ENCODE results near the gene KCNH6.

KCNH6 gene

DNA sequence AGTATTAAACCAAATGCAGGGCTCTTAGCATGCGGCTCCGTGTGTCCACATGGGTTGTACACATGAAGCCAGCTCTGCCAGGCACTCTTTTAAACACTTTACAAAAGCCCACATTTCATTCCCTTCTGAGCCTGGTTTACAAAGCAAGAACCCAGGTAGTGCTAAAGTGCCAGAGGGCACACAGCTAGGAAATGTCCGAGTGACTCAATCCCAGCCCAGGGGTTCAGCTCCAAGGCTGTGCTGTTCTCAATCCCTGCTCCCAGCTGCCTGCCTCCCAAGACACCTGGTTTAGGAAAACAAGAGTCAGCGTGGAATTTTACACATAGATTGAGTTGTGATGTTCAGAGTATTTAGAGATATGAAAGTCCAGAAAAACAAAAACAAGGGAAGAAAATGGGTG, 13.8 kb downstream of the KCNH6 start:
- no peak for FAIRE-seq

DNA sequence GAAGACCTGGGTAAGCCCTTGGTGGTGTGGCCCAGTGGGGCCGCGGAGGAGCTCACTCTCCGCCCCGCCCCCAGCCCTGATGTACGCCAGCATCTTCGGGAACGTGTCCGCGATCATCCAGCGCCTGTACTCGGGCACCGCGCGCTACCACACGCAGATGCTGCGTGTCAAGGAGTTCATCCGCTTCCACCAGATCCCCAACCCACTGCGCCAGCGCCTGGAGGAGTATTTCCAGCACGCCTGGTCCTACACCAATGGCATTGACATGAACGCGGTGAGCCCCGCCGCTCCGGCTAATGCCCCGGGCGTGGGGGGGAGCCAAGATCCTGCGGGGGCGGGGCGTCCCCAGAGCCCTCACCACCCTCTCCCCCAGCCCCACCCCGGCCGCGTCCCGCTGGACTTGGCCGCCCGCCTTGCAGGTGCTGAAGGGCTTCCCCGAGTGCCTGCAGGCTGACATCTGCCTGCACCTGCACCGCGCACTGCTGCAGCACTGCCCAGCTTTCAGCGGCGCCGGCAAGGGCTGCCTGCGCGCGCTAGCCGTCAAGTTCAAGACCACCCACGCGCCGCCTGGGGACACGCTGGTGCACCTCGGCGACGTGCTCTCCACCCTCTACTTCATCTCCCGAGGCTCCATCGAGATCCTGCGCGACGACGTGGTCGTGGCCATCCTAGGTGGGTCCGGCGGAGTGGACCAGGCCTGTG, 15.0 kb downstream of the KCNH6 start:
- FAIRE-seq = no peak

DNA sequence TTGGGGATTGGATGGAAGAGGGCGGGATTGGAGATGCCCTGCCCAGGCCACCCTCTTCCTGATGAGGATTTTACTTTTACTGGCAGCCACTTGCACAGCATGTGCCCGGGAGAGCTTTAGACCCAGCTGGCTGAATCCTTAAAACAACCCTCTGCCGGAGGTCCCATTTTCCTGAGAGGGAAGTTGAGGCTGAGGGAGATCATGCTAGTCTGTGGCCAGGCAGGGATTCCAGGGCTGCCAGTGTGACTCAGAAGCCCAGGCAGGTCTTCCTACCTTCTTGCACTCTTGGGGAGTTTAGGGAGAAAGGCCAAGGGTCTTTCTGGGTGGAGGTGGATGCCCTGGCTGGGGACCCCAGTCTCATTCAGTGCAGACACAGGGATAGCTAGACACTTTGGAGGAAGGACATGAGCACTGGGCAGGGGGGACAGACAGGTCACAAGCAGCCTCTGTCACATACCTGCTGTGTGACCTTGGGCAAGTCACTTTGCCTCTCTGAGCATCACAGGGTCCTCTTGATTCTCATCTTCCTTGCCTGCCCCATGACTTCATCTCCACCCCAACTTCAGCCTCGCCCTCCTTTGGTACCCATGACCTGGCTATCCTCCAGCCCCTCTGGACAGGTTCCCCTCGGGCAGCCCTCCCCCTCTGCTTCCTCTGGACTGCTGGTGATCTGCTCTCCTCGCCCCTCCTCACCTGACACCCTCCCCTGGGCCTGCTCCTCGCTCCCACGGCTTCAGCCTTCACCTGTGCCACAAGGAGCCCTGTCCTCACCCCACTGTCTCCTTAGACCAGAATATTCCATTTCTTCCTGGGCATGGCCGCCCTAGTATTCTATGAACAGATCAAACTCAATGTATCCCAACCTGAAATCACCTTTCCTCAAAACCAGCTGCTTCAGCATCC, 15.8 kb downstream of the KCNH6 start:
- no peak for FAIRE-seq

DNA sequence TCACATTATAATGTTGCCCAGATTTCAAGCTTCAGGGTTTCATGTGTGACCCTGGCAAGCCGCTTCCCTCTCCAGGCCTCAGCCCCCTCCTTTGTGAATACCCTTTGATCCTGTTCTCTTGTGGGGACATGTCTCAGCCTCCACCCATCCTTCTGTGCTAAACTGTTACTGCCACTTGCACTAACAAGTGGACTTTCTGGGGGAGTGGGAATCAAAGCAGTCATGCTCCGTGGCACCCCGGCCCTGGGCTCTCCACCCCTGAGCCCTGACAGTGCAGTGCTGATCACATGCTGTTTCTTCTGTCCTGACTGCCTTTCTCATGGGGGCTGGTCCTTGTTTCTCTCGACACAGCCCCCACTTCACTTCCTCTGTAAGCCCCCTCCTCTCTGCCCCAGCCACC, 17.4 kb downstream of the KCNH6 start:
- FAIRE-seq = no peak

DNA sequence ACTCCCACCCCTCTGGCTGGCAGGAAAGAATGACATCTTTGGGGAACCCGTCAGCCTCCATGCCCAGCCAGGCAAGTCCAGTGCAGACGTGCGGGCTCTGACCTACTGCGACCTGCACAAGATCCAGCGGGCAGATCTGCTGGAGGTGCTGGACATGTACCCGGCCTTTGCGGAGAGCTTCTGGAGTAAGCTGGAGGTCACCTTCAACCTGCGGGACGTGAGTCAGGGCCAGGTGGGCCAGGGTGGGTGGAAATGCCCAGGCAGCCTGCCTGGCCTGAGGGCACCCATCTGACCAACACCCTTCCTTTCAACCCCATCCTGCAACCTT, 19.0 kb downstream of the KCNH6 start:
- no peak for FAIRE-seq

DNA sequence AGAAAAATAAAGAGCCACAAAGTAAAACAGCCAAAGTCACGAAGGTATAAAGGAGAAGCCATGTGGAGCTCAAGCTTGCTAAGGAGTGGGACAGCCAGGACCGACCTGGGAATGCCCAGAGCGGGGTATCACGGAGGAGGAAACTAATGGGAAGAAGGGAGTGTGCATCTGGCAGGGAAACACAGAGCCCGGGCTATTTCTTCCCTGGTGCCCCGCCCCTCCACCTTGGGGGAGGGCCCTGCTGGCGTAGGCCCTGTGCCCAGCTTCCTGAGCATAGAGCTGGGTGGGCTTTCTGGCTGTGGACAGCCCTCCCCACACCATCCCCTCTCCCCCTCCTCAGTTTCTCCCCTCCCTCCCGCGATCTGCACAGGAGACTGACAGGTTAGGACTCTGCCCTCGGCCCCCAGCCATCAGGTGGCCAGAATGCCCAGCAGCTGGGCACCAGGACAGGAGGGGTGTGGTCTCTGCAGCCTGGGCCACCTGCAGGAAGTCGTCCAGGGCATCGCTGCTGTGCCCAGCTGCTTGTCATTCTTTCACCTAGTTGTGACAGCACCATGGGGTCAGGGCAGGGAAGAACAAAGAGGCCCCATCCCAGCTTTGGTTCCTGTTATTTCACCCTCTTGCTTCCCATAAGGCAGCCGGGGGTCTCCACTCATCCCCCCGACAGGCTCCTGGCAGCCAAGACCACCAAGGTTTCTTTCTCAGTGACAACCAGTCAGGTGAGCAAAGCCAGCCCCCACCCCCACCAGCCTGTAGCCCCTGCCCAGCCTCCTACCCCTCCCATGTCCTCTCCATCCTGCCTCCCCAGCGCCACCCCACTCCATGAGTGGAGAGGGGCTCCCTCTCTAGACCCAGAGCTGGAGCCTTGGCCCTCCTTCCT, 20.0 kb downstream of the KCNH6 start:
- no peak for FAIRE-seq

DNA sequence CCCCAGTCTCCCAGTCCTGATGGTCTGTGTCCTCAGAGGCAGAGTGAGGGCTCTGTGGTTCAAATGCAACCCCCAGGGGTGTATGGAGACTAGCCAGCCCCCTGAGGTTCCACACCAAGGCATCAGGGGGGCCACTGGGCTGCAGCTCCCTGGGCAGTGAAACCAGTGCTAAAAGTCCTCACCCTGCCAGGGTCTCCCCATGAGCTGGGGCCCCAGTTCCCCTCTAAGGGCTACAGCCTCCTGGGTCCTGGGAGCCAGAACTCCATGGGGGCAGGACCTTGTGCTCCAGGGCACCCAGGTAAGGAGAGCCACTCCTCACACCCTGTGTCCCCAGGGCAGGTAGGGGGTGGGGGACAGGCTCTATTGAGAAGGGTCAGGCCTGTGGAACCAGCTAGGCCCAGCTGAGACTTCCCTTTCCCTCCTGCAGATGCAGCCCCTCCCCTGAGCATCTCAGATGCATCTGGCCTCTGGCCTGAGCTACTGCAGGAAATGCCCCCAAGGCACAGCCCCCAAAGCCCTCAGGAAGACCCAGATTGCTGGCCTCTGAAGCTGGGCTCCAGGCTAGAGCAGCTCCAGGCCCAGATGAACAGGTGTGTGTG, 20.8 kb downstream of the KCNH6 start:
- no peak for FAIRE-seq

DNA sequence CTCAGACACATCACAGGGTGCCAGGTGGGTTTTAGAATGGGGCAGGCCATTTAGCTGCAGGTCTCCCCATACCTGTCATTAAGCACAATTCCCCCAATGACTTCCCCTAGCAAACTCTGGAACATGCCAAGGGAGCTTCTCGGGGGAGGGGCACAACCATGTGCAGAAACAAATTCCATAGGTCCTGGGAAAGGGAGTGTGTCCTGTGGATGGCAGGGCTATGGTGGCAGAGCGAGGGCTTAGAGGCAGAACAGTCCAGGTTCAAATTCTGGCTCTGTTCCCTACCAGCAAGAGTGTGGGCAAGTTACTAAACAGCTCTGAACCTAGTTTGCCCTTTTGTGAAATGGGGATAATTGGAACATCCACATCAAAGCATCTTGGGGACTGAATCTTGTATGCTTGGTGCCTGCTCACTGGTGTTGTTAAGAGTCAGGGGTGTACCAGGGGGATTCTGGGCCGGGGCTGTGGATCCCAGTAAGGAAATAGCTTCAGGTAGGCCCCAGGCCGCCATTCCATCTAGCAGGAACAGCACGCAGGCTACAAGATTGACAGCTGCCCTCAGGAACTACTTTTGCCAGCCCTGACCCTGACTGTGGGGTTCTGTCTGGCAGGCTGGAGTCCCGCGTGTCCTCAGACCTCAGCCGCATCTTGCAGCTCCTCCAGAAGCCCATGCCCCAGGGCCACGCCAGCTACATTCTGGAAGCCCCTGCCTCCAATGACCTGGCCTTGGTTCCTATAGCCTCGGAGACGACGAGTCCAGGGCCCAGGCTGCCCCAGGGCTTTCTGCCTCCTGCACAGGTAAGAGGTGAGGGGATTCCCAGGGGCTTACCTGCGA, 21.5 kb downstream of the KCNH6 start:
- no peak for FAIRE-seq

DNA sequence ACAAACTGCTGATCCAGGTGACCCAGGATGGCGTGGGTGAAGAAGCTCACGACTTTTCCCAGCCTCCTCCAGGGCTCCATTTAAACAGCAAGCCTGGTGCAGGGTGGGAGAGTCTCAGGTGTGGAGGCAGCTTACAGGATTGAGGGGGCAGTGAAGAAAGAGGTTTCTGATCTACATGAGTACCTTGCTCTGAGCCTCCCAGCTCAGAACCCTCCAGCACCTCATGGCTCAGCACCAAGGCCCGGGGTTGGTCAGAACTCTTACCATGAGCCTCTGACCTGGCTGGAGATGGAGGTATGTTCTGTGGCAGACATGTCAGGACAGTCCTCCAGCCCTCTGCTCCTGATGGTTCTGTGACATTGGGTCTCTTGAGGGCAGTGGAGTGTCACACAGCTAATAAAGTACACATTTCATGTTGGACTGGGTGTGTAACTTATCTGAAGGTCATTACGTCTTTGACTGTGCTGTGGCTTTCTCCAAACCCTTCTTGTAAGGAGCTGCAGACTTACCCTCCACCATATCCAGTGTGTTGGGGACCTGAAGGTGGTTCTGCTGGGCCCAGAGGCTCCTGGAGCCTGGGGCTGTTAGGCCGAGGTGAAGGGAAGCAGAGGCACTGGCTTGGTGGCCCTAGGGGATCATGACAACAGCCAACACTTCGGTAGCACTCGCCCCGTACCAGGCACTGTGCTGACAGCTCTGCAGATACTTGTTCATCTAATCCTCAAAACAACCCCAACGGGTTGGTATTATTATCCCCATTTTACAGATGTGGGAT, 23.3 kb downstream of the KCNH6 start:
- no peak for FAIRE-seq

DNA sequence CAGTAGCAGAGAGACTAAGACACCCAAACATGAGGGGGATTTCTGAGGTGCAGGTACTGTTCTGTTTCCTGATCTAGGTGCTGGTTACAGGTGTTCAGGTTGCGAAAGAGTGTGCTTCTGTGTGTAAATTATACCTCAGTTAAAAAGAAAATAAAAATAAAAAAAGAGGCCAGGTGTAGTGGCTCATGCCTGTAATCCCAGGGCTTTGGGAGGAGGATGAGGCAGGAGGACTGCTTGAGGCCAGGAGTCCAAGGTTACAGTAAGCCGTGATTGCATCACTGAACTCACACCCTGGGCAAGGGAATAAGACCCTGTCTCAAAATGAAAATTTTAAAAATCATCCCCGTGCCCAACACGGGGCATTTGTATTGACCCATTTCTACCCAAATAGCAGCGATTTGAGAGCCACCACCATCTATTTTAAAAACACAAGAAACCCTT, 23.9 kb downstream of the KCNH6 start:
- FAIRE-seq = no peak

DNA sequence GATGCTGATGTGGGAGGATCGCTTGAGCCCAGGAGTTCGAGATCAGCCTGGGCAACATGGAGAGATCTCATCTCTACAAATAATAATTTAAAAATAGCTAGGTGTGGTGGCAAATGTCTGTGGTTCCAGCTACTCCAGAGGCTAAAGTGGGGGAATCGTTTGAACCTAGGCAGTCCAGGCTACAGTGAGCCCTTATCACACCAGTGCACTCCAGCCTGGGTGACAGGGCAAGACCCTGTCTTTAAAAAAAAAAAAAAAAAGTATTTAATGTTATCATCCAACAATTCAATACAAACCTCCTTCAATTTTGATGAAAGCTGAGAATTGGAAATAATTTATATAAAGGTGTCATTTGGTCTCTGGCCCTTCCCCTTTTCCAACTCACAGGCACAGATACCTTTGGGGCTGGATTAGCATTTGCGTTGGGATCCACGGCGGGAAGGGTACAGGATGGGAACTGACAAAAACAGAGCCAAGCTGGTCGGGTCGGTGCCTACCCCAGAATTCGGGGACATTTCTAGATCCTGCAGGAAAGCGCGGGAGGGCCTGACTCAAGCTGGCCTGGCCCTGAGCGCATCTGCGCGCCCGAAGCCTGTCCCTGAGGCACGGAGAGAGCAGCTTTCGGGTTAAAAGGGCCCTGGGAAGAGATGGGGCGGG, 26.3 kb downstream of the KCNH6 start:
- FAIRE-seq = no peak

DNA sequence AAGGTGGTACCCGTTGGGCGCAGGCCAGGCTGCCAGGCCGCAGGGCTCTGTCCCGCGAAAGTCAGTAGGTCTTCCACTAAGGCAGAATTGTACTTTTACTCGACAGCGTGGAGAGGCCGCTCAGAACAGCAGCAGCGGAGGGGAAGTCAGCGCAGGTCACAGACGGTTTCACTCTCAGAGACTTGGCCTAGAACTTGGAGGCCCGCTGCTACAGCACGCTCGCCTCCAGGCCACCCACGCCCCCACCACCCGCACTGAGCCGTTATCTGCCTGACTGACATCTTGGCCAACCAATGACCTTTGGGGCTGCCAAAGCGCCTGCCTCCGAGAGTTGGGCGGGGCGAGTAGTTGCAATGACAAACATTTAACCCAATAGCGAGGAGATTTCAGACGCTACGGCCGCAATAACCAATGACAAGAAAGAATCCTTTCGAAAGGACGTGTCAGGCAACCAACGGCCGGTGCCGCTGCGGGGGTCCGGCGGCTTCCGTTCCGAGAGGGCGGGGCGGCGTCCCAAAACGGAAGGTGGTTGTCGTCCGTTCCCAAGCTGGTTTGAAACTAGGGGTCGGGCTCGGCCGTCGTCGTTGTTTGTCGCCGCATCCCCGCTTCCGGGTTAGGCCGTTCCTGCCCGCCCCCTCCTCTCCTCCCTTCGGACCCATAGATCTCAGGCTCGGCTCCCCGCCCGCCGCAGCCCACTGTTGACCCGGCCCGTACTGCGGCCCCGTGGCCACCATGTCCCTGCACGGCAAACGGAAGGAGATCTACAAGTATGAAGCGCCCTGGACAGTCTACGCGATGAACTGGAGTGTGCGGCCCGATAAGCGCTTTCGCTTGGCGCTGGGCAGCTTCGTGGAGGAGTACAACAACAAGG, 27.0 kb downstream of the KCNH6 start, which contains the start of gene DCAF7:
Gene DCAF7, plus strand, starts transcription at position 532 of the 871 bp plus-strand sequence. Its CDS starts 201 bp downstream, at position 733.
- FAIRE-seq = peak; percentile 98

DNA sequence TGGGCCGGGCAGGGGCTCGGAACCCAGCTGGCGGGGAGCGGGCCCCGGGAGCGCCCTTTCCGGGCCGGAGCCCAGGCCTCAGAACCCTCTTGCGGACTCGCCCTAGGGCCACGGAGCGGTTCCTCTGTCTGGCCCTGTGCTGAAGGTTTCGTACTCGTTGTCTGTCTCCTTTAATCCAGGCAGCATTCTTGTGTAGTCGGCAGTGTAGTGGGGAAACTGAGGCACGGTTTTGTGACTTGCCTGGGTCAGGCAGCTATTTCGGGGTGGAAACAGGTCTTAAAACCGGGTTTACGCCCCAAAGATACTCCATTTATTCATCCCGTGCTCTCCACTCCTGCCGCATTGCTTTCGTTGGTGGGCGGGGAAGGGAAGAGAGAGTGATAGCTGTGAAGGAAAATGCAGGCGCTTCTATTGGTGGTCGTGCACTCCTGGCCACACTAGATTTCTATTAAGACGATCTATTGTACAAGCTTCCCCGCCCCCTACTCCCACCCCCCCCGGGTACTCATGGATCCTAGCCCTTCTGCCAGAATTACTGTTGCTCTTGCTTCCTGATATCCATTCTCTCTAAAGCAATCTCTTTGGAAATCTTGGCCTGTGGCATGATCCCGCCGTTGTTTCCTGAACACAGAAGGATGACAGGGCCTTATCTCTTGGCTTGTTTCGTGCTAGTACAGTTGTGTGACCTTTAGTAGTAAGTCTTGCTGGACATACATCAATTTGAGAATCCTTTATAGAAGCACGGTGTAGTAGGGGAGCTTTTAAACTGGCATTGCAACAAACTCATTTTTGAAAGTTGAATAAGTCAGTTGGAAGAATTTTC, 27.9 kb downstream of the KCNH6 start:
- FAIRE-seq = no peak

DNA sequence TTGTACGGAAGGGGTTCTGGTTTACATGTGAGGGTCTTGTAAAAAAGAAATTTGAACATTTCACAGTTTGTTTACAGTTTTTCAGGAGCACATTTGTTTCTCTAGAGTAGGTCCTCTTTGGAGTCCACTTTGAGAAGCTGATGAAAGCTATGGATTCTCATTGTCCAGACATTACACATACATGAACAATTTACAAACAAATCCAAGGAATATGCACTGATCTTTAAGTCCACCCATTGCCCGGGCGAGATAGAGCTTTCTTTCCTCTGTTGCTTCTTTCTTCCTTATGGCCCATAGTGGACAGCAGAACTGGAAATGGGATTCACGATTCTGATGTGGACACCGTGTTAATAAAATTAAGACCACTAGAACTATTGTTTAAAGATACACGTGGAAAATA, 29.1 kb downstream of the KCNH6 start:
- no peak for FAIRE-seq

DNA sequence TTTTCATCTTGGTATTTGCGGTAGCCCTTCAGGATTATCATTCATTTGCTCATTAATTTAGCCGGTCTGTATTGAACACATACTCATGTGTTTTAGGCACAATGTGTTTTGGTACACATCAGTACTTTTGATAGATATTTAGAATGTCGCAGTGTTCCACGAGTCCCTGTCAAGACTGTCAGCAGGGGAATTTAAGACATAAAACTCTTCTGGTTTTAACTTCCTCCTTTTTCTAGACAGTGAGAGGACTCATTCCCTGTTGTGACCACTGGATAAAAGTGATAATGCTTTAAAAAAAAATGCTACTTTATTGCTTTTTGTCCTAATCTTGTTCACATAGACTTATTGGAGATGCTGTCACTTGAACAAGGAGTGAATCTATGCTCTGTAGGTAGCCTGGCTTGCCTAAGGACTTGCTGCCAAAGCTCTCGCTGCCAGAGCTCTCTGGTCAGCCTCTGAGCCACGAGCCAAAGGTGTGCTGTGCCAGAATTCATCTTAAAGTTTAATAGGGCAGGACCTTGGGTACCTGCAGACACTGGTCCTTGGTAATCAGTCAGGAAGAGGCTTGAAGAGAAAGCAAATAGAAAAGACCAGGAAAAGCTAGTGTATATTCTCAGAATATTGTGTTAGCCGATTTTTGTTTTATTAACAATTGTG, 32.5 kb downstream of the KCNH6 start:
- FAIRE-seq = no peak

DNA sequence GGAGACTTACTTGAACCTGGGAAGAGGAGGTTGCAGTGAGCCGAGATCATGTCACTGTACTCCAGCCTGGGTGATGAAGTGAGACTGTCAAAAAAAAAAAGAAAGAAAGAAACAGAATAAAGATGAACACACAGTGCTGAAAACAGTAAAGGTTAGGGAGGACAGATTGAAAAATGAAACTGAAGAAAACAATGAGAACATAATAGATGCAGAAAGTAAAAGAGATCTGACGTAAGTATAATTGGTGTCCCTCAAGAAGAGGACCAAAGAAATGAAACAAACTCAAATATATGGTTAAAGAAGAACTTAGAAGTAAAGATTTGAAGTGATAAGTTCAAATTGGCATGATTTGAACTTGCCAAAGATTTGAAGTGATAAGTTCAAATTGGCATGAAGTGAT, 34.3 kb downstream of the KCNH6 start:
- FAIRE-seq = no peak

DNA sequence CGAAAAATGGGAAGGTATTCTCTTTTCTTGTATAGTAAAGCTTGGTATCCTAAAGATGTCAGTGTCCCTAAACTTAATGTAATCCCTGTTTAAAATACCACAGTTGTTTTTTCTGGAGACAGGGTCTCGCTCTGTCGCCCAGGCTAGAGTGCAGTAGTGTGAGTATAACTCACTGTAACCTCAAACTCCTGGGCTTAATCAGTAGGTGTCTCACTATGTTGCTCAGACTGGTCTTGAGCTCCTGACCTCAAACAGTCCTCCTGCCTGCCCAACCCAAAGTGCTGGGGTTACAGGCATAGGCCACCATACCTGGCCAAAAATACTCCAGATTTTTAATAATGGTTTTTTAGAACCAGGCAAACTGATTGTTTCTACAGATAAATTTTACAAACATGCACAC, 35.3 kb downstream of the KCNH6 start:
- no peak for FAIRE-seq

DNA sequence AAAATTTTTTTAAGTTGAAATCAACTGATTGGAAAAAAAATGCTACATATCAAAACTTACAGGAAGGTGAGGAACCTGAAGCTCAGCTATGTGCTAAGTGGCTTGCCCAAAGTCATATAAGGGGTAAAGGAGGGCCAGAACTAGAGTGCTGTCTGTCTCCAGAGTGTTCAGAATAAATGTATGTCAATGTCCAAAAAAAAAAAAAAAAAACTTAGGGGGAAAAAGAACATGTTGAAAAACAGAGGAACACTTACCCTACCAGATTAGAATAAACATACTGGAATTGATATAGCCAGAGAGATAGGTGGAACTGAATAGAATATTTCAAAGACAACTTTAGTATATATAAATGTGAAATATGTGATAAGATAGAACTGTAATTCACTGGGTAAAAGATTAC, 38.7 kb downstream of the KCNH6 start:
- no peak for FAIRE-seq
